Fibroblast of lung (primary cell): ENCODE measurements around the gene KNDC1. TPM values are rescaled to one million over a fixed set of nuclear protein-coding genes. Genes with fewer than 3 reads are reported as not detected.

Source experiments
- DNase-seq, 2 donors: peaks; one replicate each; pipeline versions ENCODE4 v3.0.0 to v3.0.0-alpha.2; 2010; ENCODE audit warnings: low read depth in 2 of 2
- H2AFZ ChIP-seq: 2 replicates; pipeline ENCODE4 v1.5.1; 2012; ENCODE audit warnings: low read length, control low read depth, inconsistent platforms
- H3K27ac ChIP-seq: 2 replicates; pipeline ENCODE4 v1.5.1; 2011; ENCODE audit warnings: low read length, control low read depth; ENCODE audit not compliant: insufficient read depth
- H3K27me3 ChIP-seq: 2 replicates; pipeline ENCODE4 v1.5.1; 2011; ENCODE audit warnings: mild to moderate bottlenecking, low read length; ENCODE audit not compliant: control insufficient read depth, insufficient read depth
- H3K36me3 ChIP-seq: 2 replicates; pipeline ENCODE4 v1.5.1; 2011; ENCODE audit warnings: low read length; ENCODE audit not compliant: control insufficient read depth, insufficient read depth
- H3K4me1 ChIP-seq: 2 replicates; pipeline ENCODE4 v1.5.1; 2011; ENCODE audit warnings: low read length; ENCODE audit not compliant: control insufficient read depth, insufficient read depth; ENCODE audit errors: extremely low read depth
- H3K4me2 ChIP-seq: 2 replicates; pipeline ENCODE4 v1.5.1; 2011; ENCODE audit warnings: low read length, control low read depth; ENCODE audit not compliant: insufficient read depth; ENCODE audit errors: extremely low read depth
- H3K4me3 ChIP-seq, 4 experiments: fragments of 200-600 bp in 1 of 4; sonication (generic) in 1 of 4; replicated peaks in 1 of 4; 2 replicates each; pipeline ENCODE4 v1.5.1; 2011 to 2016; ENCODE audit warnings: low read length in 4 of 4, low read depth in 3 of 4, mild to moderate bottlenecking in 3 of 4, control low read depth in 2 of 4, inconsistent platforms in 1 of 4, mixed read lengths in 1 of 4; ENCODE audit not compliant: insufficient read depth in 1 of 4; ENCODE audit errors: control extremely low read depth in 1 of 4
- H3K79me2 ChIP-seq: 2 replicates; pipeline ENCODE4 v1.5.1; 2012; ENCODE audit warnings: mild to moderate bottlenecking, low read length, inconsistent platforms; ENCODE audit not compliant: control insufficient read depth, insufficient read depth
- H3K9ac ChIP-seq: 2 replicates; pipeline ENCODE4 v1.5.1; 2011; ENCODE audit warnings: mild to moderate bottlenecking, low read length, control low read depth; ENCODE audit not compliant: insufficient read depth
- H3K9me3 ChIP-seq: 2 replicates; pipeline ENCODE4 v1.5.1; 2012; ENCODE audit warnings: low read depth, low read length; ENCODE audit not compliant: control insufficient read depth, insufficient read depth
- H4K20me1 ChIP-seq: 2 replicates; pipeline ENCODE4 v1.5.1; 2011; ENCODE audit warnings: low read length; ENCODE audit not compliant: control insufficient read depth, insufficient read depth; ENCODE audit errors: extremely low read depth
- EZH2 ChIP-seq: IDR thresholded peaks from 2 replicates; pipeline ENCODE4 v1.5.1; 2012; ENCODE audit warnings: low read length, control low read depth, mild to moderate bottlenecking; ENCODE audit errors: missing control alignments
- polyA plus RNA-seq, 2 donors: library from polyadenylated mRNA; depleted of rRNA in 1 of 2; stranded (reverse) in 1 of 2; unstranded in 1 of 2; fragments of >200 nt; gene quantifications; 2 replicates each; pipeline ENCODE4 v1.2.1, GENCODE V29; 2011 to 2012; ENCODE audit warnings: missing spikeins in 1 of 2
- total RNA-seq: library from RNA; depleted of rRNA; stranded (reverse); fragments of >200 nt; gene quantifications from 2 replicates; pipeline ENCODE4 v1.2.1, GENCODE V29; 2014
- TF ChIP-seq, protein P1 (sequence below), 2 donors: IDR thresholded peaks in 1 of 2; conservative IDR thresholded peaks in 1 of 2; 1 replicate in 1 of 2; 2 replicates in 1 of 2; pipeline ENCODE4 v1.5.1; 2011 to 2012; ENCODE audit warnings: low read length in 2 of 2, control low read depth in 1 of 2, inconsistent platforms in 1 of 2, low read depth in 1 of 2, mild to moderate bottlenecking in 1 of 2

Gene KNDC1
- total and polyA plus RNA-seq, 2 donors (not counting 1 experiment from before 2014, with no cell fraction given) = 0.20 to 0.50 TPM

DNA sequence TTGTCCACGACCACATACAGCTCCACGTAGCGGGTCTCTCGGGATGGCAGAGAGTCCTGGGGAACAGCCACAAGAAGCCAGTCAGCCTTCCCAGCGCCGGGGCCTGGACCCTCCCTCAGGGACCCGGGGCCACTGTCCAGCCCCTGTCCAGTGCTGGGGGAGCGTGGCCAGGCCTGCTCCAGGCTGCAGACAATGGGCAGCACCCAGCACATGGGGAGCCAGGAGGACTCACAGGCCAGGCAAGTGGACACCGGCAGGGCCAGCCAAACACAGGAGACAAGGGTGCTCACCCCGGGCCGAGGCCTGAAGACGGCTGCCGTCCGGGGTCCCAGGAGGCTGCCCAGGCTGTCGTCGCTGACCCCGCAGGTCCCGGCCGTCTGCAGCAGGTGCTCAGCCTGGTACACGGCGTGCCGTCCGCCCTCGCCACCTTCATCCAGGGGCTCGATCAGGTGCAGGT, 113.0 kb downstream of the KNDC1 start:
- Histone ChIP-seq H3K9ac (no peak overlapping the region), H3K27ac (no peak overlapping the region), H3K79me2 (no peaks in the 10 kb centered on the region), H3K4me2 (no peak overlapping the region), H3K36me3 (no peaks in the 10 kb centered on the region), H3K27me3 (no peaks in the 10 kb centered on the region), H3K9me3 (no peaks in the 10 kb centered on the region), H2AFZ (no peak overlapping the region), H3K4me3 (no peak overlapping the region), H4K20me1 (no peaks in the 10 kb centered on the region), H3K4me1 (peaks cover 3% of the 10 kb centered on the region)
- DNase-seq = no peak
- no peak for TF ChIP-seq EZH2
- TF ChIP-seq, protein P1, sequence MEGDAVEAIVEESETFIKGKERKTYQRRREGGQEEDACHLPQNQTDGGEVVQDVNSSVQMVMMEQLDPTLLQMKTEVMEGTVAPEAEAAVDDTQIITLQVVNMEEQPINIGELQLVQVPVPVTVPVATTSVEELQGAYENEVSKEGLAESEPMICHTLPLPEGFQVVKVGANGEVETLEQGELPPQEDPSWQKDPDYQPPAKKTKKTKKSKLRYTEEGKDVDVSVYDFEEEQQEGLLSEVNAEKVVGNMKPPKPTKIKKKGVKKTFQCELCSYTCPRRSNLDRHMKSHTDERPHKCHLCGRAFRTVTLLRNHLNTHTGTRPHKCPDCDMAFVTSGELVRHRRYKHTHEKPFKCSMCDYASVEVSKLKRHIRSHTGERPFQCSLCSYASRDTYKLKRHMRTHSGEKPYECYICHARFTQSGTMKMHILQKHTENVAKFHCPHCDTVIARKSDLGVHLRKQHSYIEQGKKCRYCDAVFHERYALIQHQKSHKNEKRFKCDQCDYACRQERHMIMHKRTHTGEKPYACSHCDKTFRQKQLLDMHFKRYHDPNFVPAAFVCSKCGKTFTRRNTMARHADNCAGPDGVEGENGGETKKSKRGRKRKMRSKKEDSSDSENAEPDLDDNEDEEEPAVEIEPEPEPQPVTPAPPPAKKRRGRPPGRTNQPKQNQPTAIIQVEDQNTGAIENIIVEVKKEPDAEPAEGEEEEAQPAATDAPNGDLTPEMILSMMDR (conservative IDR thresholded peaks at IDR 0.05 in 1 of 2, IDR thresholded peaks at IDR 0.05 in 1 of 2; ENCODE audit: low read depth in 1 of 2, low read length in 2 of 2) = no peak

DNA sequence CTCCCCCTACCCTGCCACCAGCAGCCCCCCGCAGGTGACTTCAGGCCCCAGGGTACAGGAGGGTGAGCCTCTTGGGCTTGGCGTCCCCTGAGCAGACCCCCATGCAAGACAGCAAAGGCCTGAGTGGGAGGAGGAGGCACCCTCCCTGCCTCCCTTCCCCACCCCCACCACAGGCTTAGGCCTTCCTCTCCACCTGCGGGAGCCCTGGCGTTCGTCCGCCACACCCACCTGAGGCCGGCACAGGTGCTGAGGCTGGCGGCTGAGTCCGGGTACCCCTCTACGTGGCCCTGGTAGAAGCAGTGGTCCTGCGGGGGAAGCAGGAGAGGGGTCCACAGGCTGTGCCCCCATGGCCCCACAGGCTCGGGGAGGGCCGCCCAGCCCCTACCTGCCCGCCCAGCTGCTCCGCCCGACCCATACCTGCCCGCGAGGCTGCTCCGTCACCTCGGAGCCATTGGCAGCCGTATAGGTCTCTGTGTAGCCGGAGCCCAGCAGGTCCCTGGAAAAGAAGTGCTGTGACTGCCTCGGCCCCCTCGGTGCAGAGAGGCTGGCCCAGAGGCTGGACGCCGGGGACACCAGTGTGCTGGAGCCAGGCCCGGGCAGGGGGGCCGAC, 113.6 kb downstream of the KNDC1 start:
- H3K36me3 ChIP-seq = no peaks in the 10 kb centered on the region
- no peak for DNase-seq
- no peaks in the 10 kb centered on the region for H3K79me2 ChIP-seq
- H3K4me3 ChIP-seq = no peak overlapping the region
- no peaks in the 10 kb centered on the region for H3K9me3 ChIP-seq
- no peak overlapping the region for H2AFZ ChIP-seq
- H3K4me2 ChIP-seq = no peak overlapping the region
- no peak overlapping the region for H3K27ac ChIP-seq
- TF ChIP-seq, protein P1 (conservative IDR thresholded peaks at IDR 0.05 in 1 of 2, IDR thresholded peaks at IDR 0.05 in 1 of 2; ENCODE audit: low read depth in 1 of 2, low read length in 2 of 2) = no peak
- TF ChIP-seq EZH2 = no peak
- H4K20me1 ChIP-seq = no peaks in the 10 kb centered on the region
- no peak overlapping the region for H3K9ac ChIP-seq
- peaks cover 6% of the 10 kb centered on the region for H3K4me1 ChIP-seq
- H3K27me3 ChIP-seq = no peaks in the 10 kb centered on the region

DNA sequence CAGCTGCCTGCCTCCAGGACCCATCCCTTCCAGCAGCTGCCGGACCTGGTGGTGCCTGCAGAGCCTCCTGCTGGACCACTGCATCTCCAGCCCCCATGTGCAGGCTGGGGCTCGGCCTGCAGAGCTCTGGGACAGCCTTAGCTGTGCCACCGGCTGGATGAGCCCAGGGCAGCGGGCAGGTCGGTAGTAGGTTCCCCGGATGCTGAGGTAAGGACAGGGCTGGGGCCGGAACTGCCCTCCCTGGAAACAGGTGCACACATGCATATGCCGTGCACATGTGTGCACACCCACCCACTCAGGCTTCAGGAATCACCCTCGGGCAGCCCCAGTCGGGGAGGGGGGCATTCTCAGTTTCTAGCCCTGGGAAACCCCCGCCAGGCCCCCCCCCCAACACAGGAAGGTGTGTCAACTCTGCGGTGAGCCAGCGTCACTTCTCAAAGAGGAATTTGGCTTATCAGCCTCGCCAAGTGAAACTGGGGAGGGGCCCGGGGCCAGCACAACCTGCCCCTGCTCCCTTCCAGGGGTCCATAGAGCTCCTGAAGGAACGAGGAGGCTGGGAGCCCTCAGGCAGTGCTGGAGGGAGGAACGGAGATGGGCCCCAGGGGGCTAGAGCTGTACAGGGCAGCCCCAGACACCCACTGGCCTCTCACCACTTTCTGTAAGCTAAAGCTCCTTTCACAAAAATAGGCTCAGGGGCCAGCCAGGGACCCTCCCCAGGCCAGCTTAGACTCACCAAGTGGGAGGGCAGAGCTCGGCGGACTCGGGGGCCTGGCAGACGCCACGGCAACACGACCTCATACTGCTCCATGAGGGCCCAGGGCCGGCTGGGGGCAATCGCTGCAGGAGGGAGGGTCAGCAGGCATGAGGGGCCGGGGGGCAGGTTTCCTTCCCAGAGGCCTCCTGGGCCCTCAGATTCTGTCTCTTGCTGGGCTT, 115.0 kb downstream of the KNDC1 start:
- Histone ChIP-seq H3K4me2 (no peak overlapping the region), H3K79me2 (no peaks in the 10 kb centered on the region), H3K9ac (no peak overlapping the region), H3K27me3 (no peaks in the 10 kb centered on the region), H3K4me3 (no peak overlapping the region), H3K36me3 (peaks cover 6% of the 10 kb centered on the region), H2AFZ (no peak overlapping the region), H3K27ac (no peak overlapping the region), H4K20me1 (no peaks in the 10 kb centered on the region), H3K9me3 (no peaks in the 10 kb centered on the region), H3K4me1 (peaks cover 6% of the 10 kb centered on the region)
- DNase-seq = peak in 1 of 2 donors; percentile 16
- no peak for TF ChIP-seq EZH2
- TF ChIP-seq, protein P1 (conservative IDR thresholded peaks at IDR 0.05 in 1 of 2, IDR thresholded peaks at IDR 0.05 in 1 of 2; ENCODE audit: low read depth in 1 of 2, low read length in 2 of 2) = no peak
